ENCODE results near the gene ZNF346. TPM values are rescaled to one million over a fixed set of nuclear protein-coding genes. Genes with fewer than 3 reads are reported as not detected.

The ZNF346 gene
- total and polyA plus RNA-seq, 4 donors = 6.6 to 31.5 (median 9.6) TPM

- ATAC-seq (ENCODE audit: insufficient read depth, low FRiP score) (no peak), DNase-seq (peak; percentile 51 to 81 (median 66))
- H3K9me3 ChIP-seq (ENCODE audit: control insufficient read depth in 4 of 4, insufficient read depth in 3 of 4, low read length in 3 of 4) = no peaks in the 10 kb centered on the region
- no peak for TF ChIP-seq CTCF (IDR thresholded peaks at IDR 0.05; ENCODE audit: control extremely low read depth, extremely low read depth)
- 71 to 79% methylated on average over 9 of the region's 9 CpGs for WGBS, 2 donors
- no peak overlapping the region for H3K4me3 ChIP-seq
- H3K36me3 ChIP-seq (ENCODE audit: control insufficient read depth in 4 of 4, insufficient read depth in 4 of 4, low read length in 4 of 4) = no peaks in the 10 kb centered on the region
- peaks cover 0 to 27% (median 9%) of the 10 kb centered on the region in 5 donors for H3K4me1 ChIP-seq (ENCODE audit: control insufficient read depth in 5 of 5, insufficient read depth in 5 of 5, low read length in 5 of 5)
- H3K27ac ChIP-seq (ENCODE audit: low read depth in 1 of 2, low read length in 1 of 2) = peak overlapping the region in 1 of 2 donors; percentile 20
- no peak overlapping the region for H3K9ac ChIP-seq (ENCODE audit: insufficient read depth in 1 of 2, low read length in 2 of 2)
- H3K27me3 ChIP-seq (ENCODE audit: control insufficient read depth in 3 of 3, insufficient read depth in 3 of 3, low read length in 2 of 3) = no peaks in the 10 kb centered on the region
Measured at GRCh38 chr5:177109810-177110209, 87.3 kb downstream of the ZNF346 start.

GRCh38 chr5:177111720-177112394 is 89.4 kb downstream of the ZNF346 start:
- no peaks in the 10 kb centered on the region for H3K27me3 ChIP-seq (ENCODE audit: control insufficient read depth in 3 of 3, insufficient read depth in 3 of 3, low read length in 2 of 3)
- H3K4me1 ChIP-seq (ENCODE audit: control insufficient read depth in 5 of 5, insufficient read depth in 5 of 5, low read length in 5 of 5) = peaks cover 0 to 28% (median 12%) of the 10 kb centered on the region in 5 donors
- WGBS, 2 donors = 22 to 28% methylated on average over 12 of the region's 12 CpGs
- H3K4me3 ChIP-seq = no peak overlapping the region
- H3K9me3 ChIP-seq (ENCODE audit: control insufficient read depth in 4 of 4, insufficient read depth in 3 of 4, low read length in 3 of 4) = no peaks in the 10 kb centered on the region
- peak; percentile 83 for TF ChIP-seq CTCF (IDR thresholded peaks at IDR 0.05; ENCODE audit: control extremely low read depth, extremely low read depth)
- no peak overlapping the region for H3K9ac ChIP-seq (ENCODE audit: insufficient read depth in 1 of 2, low read length in 2 of 2)
- DNase-seq (peak; percentile 71 to 75 (median 72)), ATAC-seq (ENCODE audit: insufficient read depth, low FRiP score) (no peak)
- H3K27ac ChIP-seq (ENCODE audit: low read depth in 1 of 2, low read length in 1 of 2) = no peak overlapping the region
- H3K36me3 ChIP-seq (ENCODE audit: control insufficient read depth in 4 of 4, insufficient read depth in 4 of 4, low read length in 4 of 4) = no peaks in the 10 kb centered on the region

DNA sequence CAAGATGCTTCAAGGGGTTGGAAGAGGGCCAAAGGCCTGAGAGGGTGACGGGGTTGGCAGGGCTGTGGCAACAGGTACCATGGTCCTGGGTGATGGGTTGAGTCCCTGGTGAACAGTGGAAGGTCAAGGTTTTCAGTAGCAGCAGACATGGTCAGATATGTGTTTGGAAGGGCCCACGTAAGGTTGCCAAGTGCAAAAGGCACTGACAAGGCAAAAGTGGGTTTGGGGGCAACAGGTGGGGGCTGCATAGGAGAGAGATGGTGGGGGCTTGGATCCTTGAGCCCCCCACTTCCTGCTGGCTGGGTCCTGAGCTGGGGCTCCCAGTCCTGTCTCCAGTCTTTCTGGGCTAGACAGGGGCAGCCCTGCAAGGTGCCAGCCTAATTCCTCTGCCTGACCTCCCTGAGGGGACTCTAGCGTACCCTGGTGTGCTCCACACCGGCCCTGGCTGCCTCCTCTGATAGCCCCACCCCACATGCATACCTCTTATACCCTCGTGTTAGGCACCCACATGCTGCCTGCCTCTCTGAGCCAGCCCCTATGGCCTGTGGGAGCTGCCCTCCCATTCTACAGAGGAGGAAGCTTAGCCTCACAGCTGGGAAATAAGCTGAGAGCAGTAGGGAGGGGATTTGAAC is 90.2 kb downstream of the ZNF346 start:
- DNase-seq = no peak
- no peak overlapping the region for H3K27ac ChIP-seq (ENCODE audit: low read depth in 1 of 2, low read length in 1 of 2)
- ATAC-seq (ENCODE audit: insufficient read depth, low FRiP score) = no peak
- H3K9ac ChIP-seq (ENCODE audit: insufficient read depth in 1 of 2, low read length in 2 of 2) = no peak overlapping the region
- H3K4me1 ChIP-seq (ENCODE audit: control insufficient read depth in 5 of 5, insufficient read depth in 5 of 5, low read length in 5 of 5) = peaks cover 0 to 32% (median 12%) of the 10 kb centered on the region in 5 donors
- no peaks in the 10 kb centered on the region for H3K36me3 ChIP-seq (ENCODE audit: control insufficient read depth in 4 of 4, insufficient read depth in 4 of 4, low read length in 4 of 4)
- H3K27me3 ChIP-seq (ENCODE audit: control insufficient read depth in 3 of 3, insufficient read depth in 3 of 3, low read length in 2 of 3) = no peaks in the 10 kb centered on the region
- H3K9me3 ChIP-seq (ENCODE audit: control insufficient read depth in 4 of 4, insufficient read depth in 3 of 4, low read length in 3 of 4) = no peaks in the 10 kb centered on the region
- H3K4me3 ChIP-seq = no peak overlapping the region
- 76 to 83% methylated on average over 5 of the region's 5 CpGs for WGBS, 2 donors
- TF ChIP-seq CTCF (IDR thresholded peaks at IDR 0.05; ENCODE audit: control extremely low read depth, extremely low read depth) = no peak

Data from lung (tissue), 12 donors.